H1 (cell line): ENCODE data around the gene CAPN13. TPM values are rescaled to one million over a fixed set of nuclear protein-coding genes. Genes with fewer than 3 reads are reported as not detected.

Experiments
- CTCF ChIA-PET: fragments of 300-600 bp; sonication (Branson Sonifier 250); formaldehyde crosslinking; loops from one replicate; lab custom pipeline; 2021; ENCODE audit not compliant: partially characterized antibody; lab: Charles Lee
- POLR2A ChIA-PET: fragments of 300-600 bp; sonication (Branson Sonifier 250); formaldehyde crosslinking; loops from one replicate; lab custom pipeline; 2021; ENCODE audit warnings: inconsistent platforms; ENCODE audit not compliant: partially characterized antibody; lab: Charles Lee
- DNase-seq, 2 experiments: peaks; one replicate each; pipeline versions ENCODE4 v3.0.0 to v3.0.0-alpha.2; 2010 to 2022; ENCODE audit warnings: low spot score in 2 of 2, low read depth in 1 of 2, mixed read lengths in 1 of 2
- FAIRE-seq: peaks from 2 replicates; lab custom pipeline; 2011; peaks lifted over from hg19 to GRCh38; lab: Jason Lieb, UNC
- H2AFZ ChIP-seq: 2 replicates; pipeline ENCODE4 v1.8.1; 2012; ENCODE audit warnings: low read length, inconsistent platforms
- H2AK5ac ChIP-seq: 2 replicates; pipeline ENCODE4 v1.6.1; 2013; ENCODE audit warnings: low read depth, low read length
- H2BK120ac ChIP-seq: replicated peaks from 2 replicates; pipeline ENCODE3; 2013; ENCODE audit warnings: low read depth, low read length, inconsistent platforms
- H2BK12ac ChIP-seq: 2 replicates; pipeline ENCODE4 v1.6.1; 2013; ENCODE audit warnings: low read depth, low read length
- H2BK15ac ChIP-seq: 2 replicates; pipeline ENCODE4 v1.6.1; 2013; ENCODE audit warnings: low read length
- H2BK20ac ChIP-seq: 2 replicates; pipeline ENCODE4 v1.6.1; 2013; ENCODE audit warnings: low read length
- H2BK5ac ChIP-seq: 2 replicates; pipeline ENCODE4 v1.6.1; 2013; ENCODE audit warnings: low read depth, low read length
- H3K14ac ChIP-seq: 2 replicates; pipeline ENCODE4 v1.6.1; 2013; ENCODE audit warnings: inconsistent platforms; ENCODE audit not compliant: insufficient read length
- H3K18ac ChIP-seq: 2 replicates; pipeline ENCODE4 v1.6.1; 2013; ENCODE audit warnings: low read length; ENCODE audit errors: extremely low read depth
- H3K23ac ChIP-seq: 2 replicates; pipeline ENCODE4 v1.6.1; 2013; ENCODE audit warnings: inconsistent platforms; ENCODE audit not compliant: insufficient read length
- H3K23me2 ChIP-seq: 2 replicates; pipeline ENCODE4 v1.6.1; 2013; ENCODE audit warnings: low read depth, low read length
- H3K27ac ChIP-seq: 2 replicates; pipeline ENCODE4 v1.6.1; 2011; ENCODE audit warnings: low read depth, low read length, inconsistent platforms
- H3K27me3 ChIP-seq, 4 experiments: replicated peaks in 1 of 4; 1 replicate in 1 of 4; 2 replicates in 3 of 4; pipeline versions ENCODE4 v1.6.1 to v1.8.1; 2011 to 2013; ENCODE audit warnings: low read length in 3 of 4, mild to moderate bottlenecking in 3 of 4, inconsistent platforms in 2 of 4, mixed read lengths in 2 of 4, moderate library complexity in 1 of 4; ENCODE audit not compliant: control insufficient read depth in 3 of 4, insufficient read depth in 3 of 4; ENCODE audit errors: extremely low read depth in 1 of 4
- H3K36me3 ChIP-seq, 4 experiments: 2 replicates each; pipeline versions ENCODE4 v1.6.1 to v1.8.1; 2011 to 2013; ENCODE audit warnings: mild to moderate bottlenecking in 4 of 4, low read length in 3 of 4, moderate library complexity in 2 of 4, control low read depth in 1 of 4, inconsistent platforms in 1 of 4; ENCODE audit not compliant: insufficient read depth in 4 of 4, control insufficient read depth in 2 of 4
- H3K4ac ChIP-seq: replicated peaks from 2 replicates; pipeline ENCODE3; 2013; ENCODE audit warnings: low read length, low read depth, mixed read lengths, inconsistent platforms; ENCODE audit not compliant: insufficient read length
- H3K4me1 ChIP-seq, 4 experiments: replicated peaks in 1 of 4; 1 replicate in 1 of 4; 2 replicates in 3 of 4; pipeline versions ENCODE4 v1.6.1 to v1.8.1; 2011 to 2013; ENCODE audit warnings: low read length in 3 of 4, inconsistent platforms in 2 of 4, mixed read lengths in 1 of 4; ENCODE audit not compliant: insufficient read depth in 4 of 4, control insufficient read depth in 3 of 4
- H3K4me2 ChIP-seq, 2 experiments: 2 replicates each; pipeline versions ENCODE4 v1.6.1 to v1.8.1; 2011 to 2013; ENCODE audit warnings: low read depth in 2 of 2, low read length in 2 of 2, control low read depth in 1 of 2, inconsistent platforms in 1 of 2, mild to moderate bottlenecking in 1 of 2; ENCODE audit not compliant: insufficient read depth in 1 of 2
- H3K4me3 ChIP-seq, 4 experiments: fragments of 200-600, 300-600 bp in 1 of 4; sonication (generic), shearing (Covaris generic), sonication (Bioruptor Twin) in 1 of 4; 2 replicates each; pipeline versions ENCODE4 v1.5.1 to v1.8.1; 2011 to 2016; ENCODE audit warnings: low read length in 4 of 4, low read depth in 3 of 4, control low read depth in 2 of 4, inconsistent platforms in 2 of 4, mild to moderate bottlenecking in 2 of 4, mixed read lengths in 1 of 4, moderate library complexity in 1 of 4; ENCODE audit not compliant: insufficient read depth in 2 of 4; ENCODE audit errors: extremely low read depth in 1 of 4
- H3K56ac ChIP-seq: replicated peaks from 2 replicates; pipeline ENCODE3; 2013; ENCODE audit warnings: low read depth, mild to moderate bottlenecking, mixed read lengths, low read length, inconsistent platforms; ENCODE audit not compliant: insufficient read length
- H3K79me1 ChIP-seq: 2 replicates; pipeline ENCODE4 v1.6.1; 2013; ENCODE audit warnings: low read depth, low read length, control low read depth
- H3K79me2 ChIP-seq, 2 experiments: 2 replicates each; pipeline versions ENCODE4 v1.6.1 to v1.8.1; 2012 to 2013; ENCODE audit warnings: low read length in 2 of 2, mild to moderate bottlenecking in 2 of 2, inconsistent platforms in 1 of 2; ENCODE audit not compliant: insufficient read depth in 2 of 2, control insufficient read depth in 1 of 2
- H3K9ac ChIP-seq, 4 experiments: replicated peaks in 1 of 4; 1 replicate in 1 of 4; 2 replicates in 3 of 4; pipeline versions ENCODE4 v1.6.1 to v1.8.1; 2011 to 2013; ENCODE audit warnings: low read depth in 3 of 4, low read length in 3 of 4, control low read depth in 2 of 4, mild to moderate bottlenecking in 2 of 4, moderate library complexity in 2 of 4, inconsistent platforms in 1 of 4; ENCODE audit errors: extremely low read depth in 1 of 4
- H3K9me3 ChIP-seq, 2 experiments: 2 replicates each; pipeline versions ENCODE4 v1.6.1 to v1.8.1; 2012 to 2013; ENCODE audit warnings: mild to moderate bottlenecking in 2 of 2, moderate library complexity in 2 of 2, control low read depth in 1 of 2, inconsistent platforms in 1 of 2, low read depth in 1 of 2, low read length in 1 of 2, mixed read lengths in 1 of 2; ENCODE audit not compliant: insufficient read depth in 2 of 2
- H4K20me1 ChIP-seq, 2 experiments: replicated peaks in 1 of 2; 2 replicates each; pipeline versions ENCODE3 to v1.8.1; 2011 to 2013; ENCODE audit warnings: inconsistent platforms in 2 of 2, low read length in 2 of 2, mild to moderate bottlenecking in 1 of 2; ENCODE audit not compliant: insufficient read depth in 2 of 2, control insufficient read depth in 1 of 2
- H4K5ac ChIP-seq: 2 replicates; pipeline ENCODE4 v1.6.1; 2013; ENCODE audit warnings: low read length, low read depth, mixed read lengths, inconsistent platforms; ENCODE audit not compliant: insufficient read length
- H4K8ac ChIP-seq: 2 replicates; pipeline ENCODE4 v1.8.0; 2013; ENCODE audit warnings: mild to moderate bottlenecking, moderate library complexity, low read length, inconsistent platforms; ENCODE audit not compliant: insufficient read depth; ENCODE audit errors: extremely low read depth
- H4K91ac ChIP-seq: replicated peaks from 2 replicates; pipeline ENCODE3; 2013; ENCODE audit warnings: low read length, mixed read lengths, inconsistent platforms; ENCODE audit not compliant: insufficient read length
- CREB1 ChIP-seq: IDR thresholded peaks from 2 replicates; pipeline ENCODE4 v1.6.1; 2012; ENCODE audit warnings: inconsistent platforms
- RBBP5 ChIP-seq: IDR thresholded peaks from 2 replicates; pipeline ENCODE4 v1.7.1; 2012; ENCODE audit warnings: low read depth, mild to moderate bottlenecking, inconsistent platforms, low read length, moderate library complexity, borderline replicate concordance
- SAP30 ChIP-seq: fragments of 300-600 bp; sonication (generic); IDR thresholded peaks from 2 replicates; pipeline ENCODE4 v1.7.1; 2012; ENCODE audit warnings: low read length, moderate library complexity, mild to moderate bottlenecking, inconsistent platforms; ENCODE audit not compliant: insufficient read depth, insufficient replicate concordance
- WGBS, 2 experiments: shearing (Covaris generic) in 1 of 2; methylation state at CpG; one replicate each; pipeline versions ENCODE4 v1.1.6 to v1.1.7; 2013 to 2015; ENCODE audit warnings: low lambda C conversion rate in 2 of 2, mixed read lengths in 2 of 2, inconsistent platforms in 1 of 2, low coverage in 1 of 2, missing lambda C conversion rate in 1 of 2; ENCODE audit not compliant: insufficient replicate concordance in 2 of 2, insufficient coverage in 1 of 2, insufficient read length in 1 of 2; ENCODE audit errors: extremely low coverage in 1 of 2, missing lambda C conversion rate in 1 of 2; 5-methylcytosine and 5-hydroxymethylcytosine counted together
- polyA plus RNA-seq, 7 experiments: library from polyadenylated mRNA; depleted of rRNA in 3 of 7; stranded (reverse) in 5 of 7; unstranded in 2 of 7; fragments of >200 nt in 5 of 7; fragments of 200-250 nt in 2 of 7; gene quantifications; 1 replicate in 5 of 7; 2 replicates in 1 of 7; 4 replicates in 1 of 7; pipeline versions ENCODE4 v1.2.1 to v1.2.3, GENCODE V29; 2011 to 2013; ENCODE audit warnings: missing spikeins in 2 of 7, mixed read lengths in 2 of 7
- total RNA-seq: library from RNA; stranded (reverse); fragmentation: NEBNext Ultra II Directional; extraction: Animal tissue kit (Norgen Biotek cat#: 25700); gene quantifications from 2 replicates; pipeline ENCODE4 v1.2.1, GENCODE V29; 2021
- TF ChIP-seq, protein P1 (sequence below): IDR thresholded peaks from 2 replicates; pipeline ENCODE4 v1.6.1; 2012; ENCODE audit warnings: inconsistent platforms

Gene CAPN13
- total and polyA plus RNA-seq, 2 of the 8 experiments (the other 6 are each of a cell fraction or from before 2014, with no cell fraction given) = 2.4 TPM

- Histone ChIP-seq H2BK20ac (no peak overlapping the region), H3K9ac (no peak overlapping the region), H3K27ac (no peak overlapping the region), H3K4ac (no peak overlapping the region), H2AK5ac (no peak overlapping the region), H3K79me2 (no peaks in the 10 kb centered on the region), H2BK5ac (no peak overlapping the region), H4K8ac (no peak overlapping the region), H3K14ac (no peak overlapping the region), H3K36me3 (no peaks in the 10 kb centered on the region), H3K27me3 (no peaks in the 10 kb centered on the region), H3K9me3 (no peaks in the 10 kb centered on the region), H3K23ac (no peak overlapping the region), H3K4me1 (no peaks in the 10 kb centered on the region), H2BK15ac (no peak overlapping the region), H2BK120ac (no peak overlapping the region), H3K79me1 (no peaks in the 10 kb centered on the region), H3K56ac (no peak overlapping the region), H2BK12ac (no peak overlapping the region), H3K4me3 (no peak overlapping the region), H4K20me1 (no peaks in the 10 kb centered on the region), H3K23me2 (no peaks in the 10 kb centered on the region), H2AFZ (no peak overlapping the region), H3K4me2 (no peak overlapping the region), H3K18ac (no peak overlapping the region), H4K91ac (no peak overlapping the region), H4K5ac (no peak overlapping the region)
- no peak for TF ChIP-seq RBBP5
- TF ChIP-seq CREB1 = no peak
- TF ChIP-seq, protein P1, sequence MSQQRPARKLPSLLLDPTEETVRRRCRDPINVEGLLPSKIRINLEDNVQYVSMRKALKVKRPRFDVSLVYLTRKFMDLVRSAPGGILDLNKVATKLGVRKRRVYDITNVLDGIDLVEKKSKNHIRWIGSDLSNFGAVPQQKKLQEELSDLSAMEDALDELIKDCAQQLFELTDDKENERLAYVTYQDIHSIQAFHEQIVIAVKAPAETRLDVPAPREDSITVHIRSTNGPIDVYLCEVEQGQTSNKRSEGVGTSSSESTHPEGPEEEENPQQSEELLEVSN = no peak
- no peak for TF ChIP-seq SAP30
- CTCF ChIA-PET = interaction anchor here (1.0 to 2.4 kb wide), 4 partner anchors 10 to 567 kb away, joined by 3 to 8 read pairs (median 4); no protein-coding TSS in a partner anchor
- 91% methylated on average over 3 of the region's 3 CpGs; no CpG with 5 or more reads in 1 of the 2 experiments for WGBS, 2 experiments
- FAIRE-seq (no peak), DNase-seq (no peak)
- POLR2A ChIA-PET = interaction anchor here (1.1 kb wide), 1 partner anchor 9 kb away, joined by 4 read pairs; no protein-coding TSS in a partner anchor
These were observed 40.6 kb downstream of the CAPN13 start for GRCh38 chr2:30766666-30767065.
